WTC11 (cell line): ENCODE measurements around the gene PRR5. TPM values are rescaled to one million over a fixed set of nuclear protein-coding genes. Genes with fewer than 3 reads are reported as not detected.

Experiments used
- ATAC-seq: fragments of 200-7000 bp; cut with Tn5 transposase; 2 replicates; pipeline ENCODE4 v1.10.0; 2021; ENCODE audit warnings: mild to moderate bottlenecking, moderate library complexity
- CTCF ChIA-PET: fragments of 300-600 bp; sonication (Branson Sonifier 250); formaldehyde crosslinking; loops from one replicate; lab custom pipeline; 2021; ENCODE audit warnings: antibody characterized with exemption; lab: Charles Lee
- POLR2A ChIA-PET: fragments of 350-600 bp; sonication (Branson Sonifier 250); formaldehyde crosslinking; loops from one replicate; lab custom pipeline; 2021; ENCODE audit warnings: antibody characterized with exemption; lab: Charles Lee
- DNase-seq: peaks from one replicate; pipeline ENCODE4 v3.0.0; 2021; ENCODE audit warnings: low spot score
- H3K27ac Mint-ChIP-seq: 2 replicates; pipeline ENCODE4 v1.8.0; 2021; ENCODE audit warnings: mixed read lengths
- H3K27me3 Mint-ChIP-seq: 2 replicates; pipeline ENCODE4 v1.8.0; 2021; ENCODE audit warnings: low read depth, mild to moderate bottlenecking, moderate library complexity, mixed read lengths
- H3K36me3 Mint-ChIP-seq: 2 replicates; pipeline ENCODE4 v1.8.0; 2021; ENCODE audit warnings: mixed read lengths
- H3K4me1 Mint-ChIP-seq: 2 replicates; pipeline ENCODE4 v1.8.0; 2022; ENCODE audit warnings: mixed read lengths
- H3K4me3 Mint-ChIP-seq: 2 replicates; pipeline ENCODE4 v1.8.0; 2021; ENCODE audit warnings: mild to moderate bottlenecking, moderate library complexity, mixed read lengths
- H3K9me3 Mint-ChIP-seq: 2 replicates; pipeline ENCODE4 v1.8.0; 2021; ENCODE audit warnings: mixed read lengths
- AR ChIP-seq: fragments of 250-450 bp; sonication (Bioruptor Pico); IDR thresholded peaks from 2 replicates; pipeline ENCODE4 v1.9.0; 2021; ENCODE audit warnings: mild to moderate bottlenecking
- ATF1 ChIP-seq: sonication (generic); formaldehyde crosslinking; IDR thresholded peaks from 2 replicates; pipeline ENCODE4 v1.8.1; 2023; ENCODE audit warnings: mild to moderate bottlenecking, moderate library complexity, missing genetic modification reagents
- ATF3 ChIP-seq: sonication (generic); formaldehyde crosslinking; conservative IDR thresholded peaks from 2 replicates; pipeline ENCODE4 v1.8.1; 2022; ENCODE audit warnings: mild to moderate bottlenecking, missing genetic modification reagents
- CBFB ChIP-seq: sonication (generic); formaldehyde crosslinking; IDR thresholded peaks from 2 replicates; pipeline ENCODE4 v1.8.1; 2022; ENCODE audit warnings: mild to moderate bottlenecking, low read depth, missing genetic modification reagents
- E2F4 ChIP-seq: sonication (generic); formaldehyde crosslinking; IDR thresholded peaks from 2 replicates; pipeline ENCODE4 v1.8.1; 2022; ENCODE audit warnings: low read depth, mild to moderate bottlenecking, moderate library complexity, missing genetic modification reagents, borderline replicate concordance
- FOXP4 ChIP-seq: sonication (generic); formaldehyde crosslinking; IDR thresholded peaks from 2 replicates; pipeline ENCODE4 v1.8.0; 2022; ENCODE audit warnings: mild to moderate bottlenecking, missing genetic modification reagents
- IRF1 ChIP-seq: sonication (generic); formaldehyde crosslinking; IDR thresholded peaks from 2 replicates; pipeline ENCODE4 v1.8.0; 2023; ENCODE audit warnings: missing genetic modification reagents
- IRF2 ChIP-seq: sonication (generic); formaldehyde crosslinking; IDR thresholded peaks from 2 replicates; pipeline ENCODE4 v1.8.0; 2022; ENCODE audit warnings: low read depth, missing genetic modification reagents, borderline replicate concordance
- MXD4 ChIP-seq: fragments of 250-450 bp; sonication (Bioruptor Pico); IDR thresholded peaks from 2 replicates; pipeline ENCODE4 v1.8.0; 2021; ENCODE audit warnings: mild to moderate bottlenecking, moderate library complexity, borderline replicate concordance
- NFE2L1 ChIP-seq: sonication (generic); formaldehyde crosslinking; IDR thresholded peaks from 2 replicates; pipeline ENCODE4 v1.8.1; 2023; ENCODE audit warnings: missing genetic modification reagents
- NR2C2 ChIP-seq: sonication (generic); formaldehyde crosslinking; IDR thresholded peaks from 2 replicates; pipeline ENCODE4 v1.8.0; 2022; ENCODE audit warnings: mild to moderate bottlenecking, missing genetic modification reagents
- OVOL2 ChIP-seq: fragments of 250-450 bp; sonication (Bioruptor Pico); IDR thresholded peaks from 2 replicates; pipeline ENCODE4 v1.9.0; 2021; ENCODE audit warnings: mild to moderate bottlenecking, borderline replicate concordance
- PRRX2 ChIP-seq: fragments of 250-450 bp; sonication (Bioruptor Pico); IDR thresholded peaks from 2 replicates; pipeline ENCODE4 v1.8.0; 2021; ENCODE audit warnings: mild to moderate bottlenecking
- RELA ChIP-seq: sonication (generic); formaldehyde crosslinking; IDR thresholded peaks from 2 replicates; pipeline ENCODE4 v1.8.1; 2022; ENCODE audit warnings: missing genetic modification reagents, mild to moderate bottlenecking, borderline replicate concordance
- RORB ChIP-seq: fragments of 250-450 bp; sonication (Bioruptor Pico); IDR thresholded peaks from 2 replicates; pipeline ENCODE4 v1.9.0; 2021; ENCODE audit warnings: mild to moderate bottlenecking
- SMAD4 ChIP-seq: sonication (generic); formaldehyde crosslinking; IDR thresholded peaks from 2 replicates; pipeline ENCODE4 v1.8.0; 2022; ENCODE audit warnings: mild to moderate bottlenecking, missing genetic modification reagents
- SP1 ChIP-seq: sonication (generic); formaldehyde crosslinking; conservative IDR thresholded peaks from 2 replicates; pipeline ENCODE4 v1.8.1; 2022; ENCODE audit warnings: missing genetic modification reagents
- TCF7 ChIP-seq: sonication (generic); formaldehyde crosslinking; IDR thresholded peaks from 2 replicates; pipeline ENCODE4 v1.8.0; 2022; ENCODE audit warnings: mild to moderate bottlenecking, low read depth, missing genetic modification reagents, moderate library complexity
- ZBTB21 ChIP-seq: sonication (generic); formaldehyde crosslinking; IDR thresholded peaks from 2 replicates; pipeline ENCODE4 v1.8.1; 2023; ENCODE audit warnings: mild to moderate bottlenecking, missing genetic modification reagents, borderline replicate concordance
- ZNF121 ChIP-seq: sonication (generic); formaldehyde crosslinking; IDR thresholded peaks from 2 replicates; pipeline ENCODE4 v1.8.0; 2023; ENCODE audit warnings: missing genetic modification reagents
- total RNA-seq: library from RNA; stranded (reverse); gene quantifications from 3 replicates; pipeline ENCODE4 v1.2.3, GENCODE V29; 2021
- TF ChIP-seq, protein P1 (sequence below): fragments of 250-450 bp; sonication (Bioruptor Pico); conservative IDR thresholded peaks from 2 replicates; pipeline ENCODE4 v1.9.0; 2021; ENCODE audit warnings: mild to moderate bottlenecking
- TF ChIP-seq, protein P2 (sequence below): fragments of 250-450 bp; sonication (Bioruptor Pico); IDR thresholded peaks from 2 replicates; pipeline ENCODE4 v1.9.0; 2021; ENCODE audit warnings: mild to moderate bottlenecking
- TF ChIP-seq, protein P3 (sequence below): fragments of 250-450 bp; sonication (Bioruptor Pico); IDR thresholded peaks from 2 replicates; pipeline ENCODE4 v2.1.2; 2022; ENCODE audit warnings: mild to moderate bottlenecking, moderate library complexity
- TF ChIP-seq, protein P4 (sequence below): sonication (generic); formaldehyde crosslinking; IDR thresholded peaks from 2 replicates; pipeline ENCODE4 v1.8.1; 2022; ENCODE audit warnings: mild to moderate bottlenecking, moderate library complexity, missing genetic modification reagents

PRR5 gene
- total RNA-seq, 1 experiment from 2014 or later, result 15.6 TPM

DNA sequence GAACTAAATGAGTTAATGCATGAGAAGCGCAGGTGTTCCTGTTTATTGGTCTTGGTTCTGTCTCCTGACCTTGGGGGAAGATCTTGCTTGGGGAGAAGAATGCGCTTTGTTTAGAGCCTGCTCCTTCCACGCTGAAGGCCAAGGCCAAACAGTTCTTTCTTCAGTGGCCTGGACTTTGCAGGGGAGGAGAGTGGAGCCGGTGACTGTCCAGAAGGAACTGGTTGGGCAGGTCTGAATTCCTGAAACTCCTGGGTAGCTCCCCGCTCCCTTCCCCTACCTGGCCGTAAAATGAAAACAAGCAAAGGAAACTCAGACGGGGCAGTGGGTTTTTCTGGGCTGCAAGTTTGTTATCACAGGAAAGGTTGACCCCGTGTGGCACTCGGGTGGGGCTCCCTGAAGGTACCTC is 54.0 kb downstream of the PRR5 start:
- POLR2A ChIA-PET, result no interaction called here
- peak overlapping the region; percentile 57 for H3K4me3 Mint-ChIP-seq
- no peak for TF ChIP-seq ATF1 (CRISPR knock-in tag)
- TF ChIP-seq, protein P1, sequence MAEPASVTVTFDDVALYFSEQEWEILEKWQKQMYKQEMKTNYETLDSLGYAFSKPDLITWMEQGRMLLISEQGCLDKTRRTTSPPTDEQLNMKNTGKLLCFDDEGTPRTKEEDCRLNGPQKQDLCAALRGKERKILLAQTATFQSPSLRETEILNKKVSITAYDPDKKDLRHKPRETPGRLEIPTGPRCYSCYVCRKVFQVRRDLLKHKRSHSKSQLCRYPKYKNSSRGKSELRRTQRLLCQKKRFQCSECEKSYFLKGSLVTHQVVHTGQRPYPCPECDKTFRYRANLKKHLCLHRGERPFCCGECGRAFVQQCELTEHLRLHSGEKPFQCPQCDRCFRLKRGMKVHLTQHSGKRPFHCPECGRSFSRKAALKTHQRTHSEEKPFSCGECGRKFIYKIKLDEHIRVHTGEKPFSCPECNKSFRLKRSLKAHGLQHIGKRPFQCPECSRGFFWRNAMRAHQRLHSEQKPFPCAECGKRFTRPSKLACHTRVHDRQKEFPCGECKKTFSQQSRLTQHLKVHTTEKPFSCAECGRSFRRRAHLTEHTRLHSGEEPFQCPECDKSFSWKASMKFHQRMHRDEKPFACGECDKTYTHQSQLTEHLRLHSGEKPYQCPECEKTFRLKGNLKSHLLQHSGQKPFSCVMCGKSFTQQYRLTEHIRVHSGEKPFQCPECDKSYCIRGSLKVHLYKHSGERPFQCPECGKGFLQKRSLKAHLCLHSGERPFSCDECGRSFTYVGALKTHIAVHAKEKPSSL, result no peak
- TF ChIP-seq AR (CRISPR knock-in tag), result no peak
- no peak for TF ChIP-seq ZNF121
- TF ChIP-seq ZBTB21 (CRISPR knock-in tag), result no peak
- no peak for TF ChIP-seq PRRX2
- TF ChIP-seq, protein P2, sequence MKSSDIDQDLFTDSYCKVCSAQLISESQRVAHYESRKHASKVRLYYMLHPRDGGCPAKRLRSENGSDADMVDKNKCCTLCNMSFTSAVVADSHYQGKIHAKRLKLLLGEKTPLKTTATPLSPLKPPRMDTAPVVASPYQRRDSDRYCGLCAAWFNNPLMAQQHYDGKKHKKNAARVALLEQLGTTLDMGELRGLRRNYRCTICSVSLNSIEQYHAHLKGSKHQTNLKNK (CRISPR knock-in tag), result no peak
- TF ChIP-seq, protein P3, sequence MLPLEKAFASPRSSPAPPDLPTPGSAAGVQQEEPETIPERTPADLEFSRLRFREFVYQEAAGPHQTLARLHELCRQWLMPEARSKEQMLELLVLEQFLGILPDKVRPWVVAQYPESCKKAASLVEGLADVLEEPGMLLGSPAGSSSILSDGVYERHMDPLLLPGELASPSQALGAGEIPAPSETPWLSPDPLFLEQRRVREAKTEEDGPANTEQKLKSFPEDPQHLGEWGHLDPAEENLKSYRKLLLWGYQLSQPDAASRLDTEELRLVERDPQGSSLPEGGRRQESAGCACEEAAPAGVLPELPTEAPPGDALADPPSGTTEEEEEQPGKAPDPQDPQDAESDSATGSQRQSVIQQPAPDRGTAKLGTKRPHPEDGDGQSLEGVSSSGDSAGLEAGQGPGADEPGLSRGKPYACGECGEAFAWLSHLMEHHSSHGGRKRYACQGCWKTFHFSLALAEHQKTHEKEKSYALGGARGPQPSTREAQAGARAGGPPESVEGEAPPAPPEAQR (CRISPR knock-in tag), result no peak
- TF ChIP-seq NFE2L1 (CRISPR knock-in tag), result no peak
- TF ChIP-seq IRF1 (CRISPR knock-in tag), result no peak
- no peak for TF ChIP-seq IRF2 (CRISPR knock-in tag)
- no peak for TF ChIP-seq RELA (CRISPR knock-in tag)
- TF ChIP-seq, protein P4, sequence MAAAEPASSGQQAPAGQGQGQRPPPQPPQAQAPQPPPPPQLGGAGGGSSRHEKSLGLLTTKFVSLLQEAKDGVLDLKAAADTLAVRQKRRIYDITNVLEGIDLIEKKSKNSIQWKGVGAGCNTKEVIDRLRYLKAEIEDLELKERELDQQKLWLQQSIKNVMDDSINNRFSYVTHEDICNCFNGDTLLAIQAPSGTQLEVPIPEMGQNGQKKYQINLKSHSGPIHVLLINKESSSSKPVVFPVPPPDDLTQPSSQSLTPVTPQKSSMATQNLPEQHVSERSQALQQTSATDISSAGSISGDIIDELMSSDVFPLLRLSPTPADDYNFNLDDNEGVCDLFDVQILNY, result no peak
- TF ChIP-seq SMAD4 (CRISPR knock-in tag), result no peak
- no peak for TF ChIP-seq OVOL2
- TF ChIP-seq RORB (CRISPR knock-in tag), result no peak
- TF ChIP-seq TCF7 (CRISPR knock-in tag), result no peak
- H3K9me3 Mint-ChIP-seq, result no peaks in the 10 kb centered on the region
- no peaks in the 10 kb centered on the region; the same call in 1 of the 2 replicates for H3K36me3 Mint-ChIP-seq
- H3K27ac Mint-ChIP-seq, result peak overlapping the region; percentile 64; the same call in 1 of the 2 replicates
- DNase-seq (no peak), ATAC-seq (peak; percentile 41)
- peaks cover 53% of the 10 kb centered on the region for H3K4me1 Mint-ChIP-seq
- H3K27me3 Mint-ChIP-seq, result no peaks in the 10 kb centered on the region
- CTCF ChIA-PET, result interaction anchor here (0.7 to 2.0 kb wide), 5 partner anchors 21 to 763 kb away, joined by 3 to 10 read pairs (median 4); no protein-coding TSS in a partner anchor

DNA sequence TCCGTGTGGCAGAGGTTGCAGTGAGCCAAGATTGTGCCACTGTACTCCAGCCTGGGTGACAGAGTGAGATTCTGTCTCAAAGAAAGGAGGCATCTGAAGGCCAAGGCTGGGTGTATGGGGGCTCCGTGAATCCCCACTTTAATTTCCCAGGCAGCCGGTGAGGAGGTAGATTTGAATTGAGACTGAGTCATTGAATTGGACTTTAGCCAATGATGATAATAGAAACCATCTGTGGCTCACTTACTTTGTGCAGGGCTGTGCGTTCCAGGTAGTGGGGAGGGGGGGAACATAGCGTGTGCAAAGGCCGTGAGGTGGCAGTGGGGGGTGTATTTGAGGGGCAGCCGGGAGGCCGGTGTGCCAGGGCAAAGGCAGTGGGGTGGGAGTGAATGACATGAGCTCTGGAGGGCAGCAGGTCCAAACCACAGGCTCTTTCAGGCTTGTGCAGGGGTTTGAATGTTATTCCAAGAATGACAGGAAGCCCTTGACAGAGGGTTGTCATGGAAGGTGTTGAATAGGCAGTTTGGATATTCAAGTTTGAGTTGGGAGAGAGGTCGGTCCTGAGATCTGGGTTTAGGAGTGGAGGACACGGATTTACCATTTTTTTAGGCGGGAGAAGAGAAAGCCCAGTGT is 56.5 kb downstream of the PRR5 start:
- peaks cover 54% of the 10 kb centered on the region for H3K4me1 Mint-ChIP-seq
- DNase-seq, result no peak
- CTCF ChIA-PET, result no interaction called here
- H3K27ac Mint-ChIP-seq, result no peak overlapping the region
- H3K4me3 Mint-ChIP-seq, result no peak overlapping the region
- POLR2A ChIA-PET, result no interaction called here
- no peak for ATAC-seq
- peaks cover 12% of the 10 kb centered on the region for H3K36me3 Mint-ChIP-seq
- peaks cover 13% of the 10 kb centered on the region for H3K9me3 Mint-ChIP-seq
- H3K27me3 Mint-ChIP-seq, result no peaks in the 10 kb centered on the region; the same call in 1 of the 2 replicates
- no peak for TF ChIP-seq MXD4
- no peak for TF ChIP-seq E2F4 (CRISPR knock-in tag)
- no peak for TF ChIP-seq RELA (CRISPR knock-in tag)
- no peak for TF ChIP-seq FOXP4 (CRISPR knock-in tag)
- TF ChIP-seq NR2C2 (CRISPR knock-in tag), result no peak
- no peak for TF ChIP-seq CBFB (CRISPR knock-in tag)
- TF ChIP-seq SP1 (CRISPR knock-in tag), result no peak
- no peak for TF ChIP-seq ATF3
